ENCODE measurements around the gene DGKH. TPM values are rescaled to one million over a fixed set of nuclear protein-coding genes. Genes with fewer than 3 reads are reported as not detected.

The DGKH gene
- total RNA-seq, 1 experiment from 2014 or later, result 9.2 TPM

DNA sequence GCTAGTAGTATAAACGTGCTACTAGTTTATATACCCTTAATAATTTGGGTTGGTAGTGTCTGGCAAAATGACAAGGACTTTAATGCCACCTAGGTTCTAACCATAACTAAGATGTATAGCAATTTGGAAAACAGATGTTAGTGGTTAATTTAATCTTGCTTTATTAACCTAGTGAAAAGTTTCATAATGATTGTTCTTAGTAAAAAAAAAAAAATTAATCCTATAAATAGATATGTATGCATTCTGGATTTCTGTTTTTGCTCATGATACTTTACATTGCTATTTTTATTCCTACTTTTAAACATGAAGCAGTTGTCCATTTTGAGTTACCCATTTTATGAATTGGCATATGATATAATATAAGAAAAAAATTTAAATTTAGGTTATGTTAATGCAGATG lies 36.3 kb downstream of the DGKH start:
- no peak overlapping the region for H3K4me3 ChIP-seq (replicated peaks in 1 of 2; ENCODE audit: low read depth in 1 of 2, low read length in 2 of 2)
- ChIA-PET RAD21 (ENCODE audit: low non-redundant PET in 1 of 2, low total read pairs in 2 of 2, uncharacterized antibody in 2 of 2, unreplicated experiment in 2 of 2) (no interaction called here), CTCF (no interaction called here), POLR2A (no interaction called here)
- H3K27me3 ChIP-seq (ENCODE audit: insufficient read depth, low read length), result no peaks in the 10 kb centered on the region
- H3K27ac ChIP-seq (ENCODE audit: low read depth, low read length), result no peak overlapping the region
- H3K9me2 ChIP-seq (ENCODE audit: insufficient read depth), result no peaks in the 10 kb centered on the region
- no peak overlapping the region for H2AFZ ChIP-seq (ENCODE audit: low read depth, low read length, poor library complexity, severe bottlenecking)
- no peaks in the 10 kb centered on the region for H4K20me1 ChIP-seq (ENCODE audit: insufficient read depth)
- H3K79me2 ChIP-seq (ENCODE audit: insufficient read depth, low read length), result no peaks in the 10 kb centered on the region
- peaks cover 0 to 4% of the 10 kb centered on the region in 2 experiments; a peak in 2 of 4 replicates for H3K9me3 ChIP-seq (ENCODE audit: control insufficient read depth in 1 of 2, insufficient read depth in 1 of 2, low read depth in 1 of 2, low read length in 2 of 2)
- no peak overlapping the region for H3K4me2 ChIP-seq (ENCODE audit: low read length)
- H3K36me3 ChIP-seq (ENCODE audit: control insufficient read depth in 1 of 2, insufficient read depth in 2 of 2, low read length in 2 of 2), result no peaks in the 10 kb centered on the region
- DNase-seq (ENCODE audit: low read depth, low spot score), result no peak
- no peak overlapping the region for H3K9ac ChIP-seq (ENCODE audit: low read length)
- no peaks in the 10 kb centered on the region for H3K4me1 ChIP-seq (ENCODE audit: control insufficient read depth in 1 of 2, insufficient read depth in 2 of 2, low read length in 2 of 2)
- no peak for ATAC-seq
- TF ChIP-seq EGR1 (IDR thresholded peaks at IDR 0.05; ENCODE audit: low read depth), result no peak
- TF ChIP-seq POLR2AphosphoS5 (IDR thresholded peaks at IDR 0.05; ENCODE audit: low read depth, low read length), result no peak
- TF ChIP-seq SP1 (IDR thresholded peaks at IDR 0.05; ENCODE audit: low read depth), result no peak
- no peak for TF ChIP-seq CEBPB (IDR thresholded peaks at IDR 0.05; ENCODE audit: low read depth)
- TF ChIP-seq EZH2phosphoT487 (IDR thresholded peaks at IDR 0.05; ENCODE audit: borderline replicate concordance), result no peak
- no peak for TF ChIP-seq JUND (IDR thresholded peaks at IDR 0.05)
- TF ChIP-seq ZNF274 (IDR thresholded peaks at IDR 0.05; ENCODE audit: low read depth, low read length), result no peak
- no peak for TF ChIP-seq ZBTB33 (IDR thresholded peaks at IDR 0.05; ENCODE audit: extremely low read depth, insufficient replicate concordance, low read length)
- no peak for TF ChIP-seq CBX3 (IDR thresholded peaks at IDR 0.05; ENCODE audit: low read depth)
- no peak for TF ChIP-seq ELF1 (IDR thresholded peaks at IDR 0.05; ENCODE audit: borderline replicate concordance, low read depth)
- TF ChIP-seq, protein P1, sequence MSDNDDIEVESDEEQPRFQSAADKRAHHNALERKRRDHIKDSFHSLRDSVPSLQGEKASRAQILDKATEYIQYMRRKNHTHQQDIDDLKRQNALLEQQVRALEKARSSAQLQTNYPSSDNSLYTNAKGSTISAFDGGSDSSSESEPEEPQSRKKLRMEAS (IDR thresholded peaks at IDR 0.05), result no peak
- no peak for TF ChIP-seq TCF7L2 (IDR thresholded peaks at IDR 0.05; ENCODE audit: borderline replicate concordance, extremely low read depth, insufficient read depth, insufficient read length)
- TF ChIP-seq SRF (IDR thresholded peaks at IDR 0.05; ENCODE audit: low read depth), result no peak
- no TSS peak for BruUV-seq (replicated peaks)
- intact Hi-C loops (cut with micrococcal nuclease), result no loop called here

Measured in HCT116 (cell line).